LHCN-M2 (cell line): Measurements from ENCODE around the gene COQ9. TPM values are rescaled to one million over a fixed set of nuclear protein-coding genes. Genes with fewer than 3 reads are reported as not detected.
"Not testable (repeated sequence)": the region's sequence is repeated elsewhere in the genome, so short reads cannot be mapped to it uniquely, and the experiment has no call there.

Source experiments
- DNase-seq: peaks from one replicate; pipeline ENCODE4 v3.0.0-alpha.2; 2012; ENCODE audit warnings: low read depth
- total RNA-seq: library from RNA; depleted of rRNA; stranded (reverse); fragments of >200 nt; gene quantifications from 2 replicates; pipeline ENCODE4 v1.2.3, GENCODE V29; 2014

Gene COQ9
- total RNA-seq, 1 experiment from 2014 or later = 51.1 TPM

DNA sequence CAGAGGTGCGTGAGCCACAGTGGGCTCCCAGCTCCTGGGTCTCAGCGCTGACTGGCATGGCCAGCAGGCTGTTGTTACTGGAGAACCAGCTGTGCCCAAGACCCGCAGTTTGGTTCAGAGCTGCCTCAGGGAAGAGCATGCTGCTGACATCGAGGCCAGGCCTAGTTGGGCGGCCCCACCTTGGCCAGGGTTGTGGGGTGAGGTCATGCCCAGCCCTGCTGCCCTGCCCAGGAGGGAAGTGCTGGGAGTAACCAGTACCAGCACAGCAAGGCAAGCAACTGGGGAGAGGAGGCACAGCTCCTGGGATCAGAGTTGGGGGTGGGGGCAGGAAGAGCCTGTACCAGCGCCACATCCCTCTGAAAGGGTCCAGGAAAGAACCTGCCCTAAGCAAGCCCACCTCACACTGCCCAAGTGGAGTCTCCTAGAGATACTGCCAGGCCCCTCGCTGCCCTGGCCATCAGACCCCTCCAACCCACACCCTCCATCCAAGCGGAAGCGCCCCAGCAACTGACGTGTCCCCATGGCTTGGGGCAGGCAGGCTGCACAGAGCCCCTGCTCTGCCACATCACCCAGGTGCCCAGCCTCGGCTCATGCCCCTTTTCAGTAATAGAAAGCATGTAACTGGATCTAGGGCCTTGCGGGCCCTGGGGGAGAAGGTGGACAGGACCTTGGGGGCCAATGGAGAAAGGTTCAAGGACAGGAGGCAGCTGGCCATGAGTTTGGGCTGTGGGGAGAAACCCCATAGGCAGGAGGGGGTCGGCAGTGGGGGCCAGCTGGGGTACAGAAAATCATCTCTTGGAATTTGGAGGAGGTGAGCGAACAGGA lies 38.0 kb downstream of the COQ9 start:
- no peak for DNase-seq

DNA sequence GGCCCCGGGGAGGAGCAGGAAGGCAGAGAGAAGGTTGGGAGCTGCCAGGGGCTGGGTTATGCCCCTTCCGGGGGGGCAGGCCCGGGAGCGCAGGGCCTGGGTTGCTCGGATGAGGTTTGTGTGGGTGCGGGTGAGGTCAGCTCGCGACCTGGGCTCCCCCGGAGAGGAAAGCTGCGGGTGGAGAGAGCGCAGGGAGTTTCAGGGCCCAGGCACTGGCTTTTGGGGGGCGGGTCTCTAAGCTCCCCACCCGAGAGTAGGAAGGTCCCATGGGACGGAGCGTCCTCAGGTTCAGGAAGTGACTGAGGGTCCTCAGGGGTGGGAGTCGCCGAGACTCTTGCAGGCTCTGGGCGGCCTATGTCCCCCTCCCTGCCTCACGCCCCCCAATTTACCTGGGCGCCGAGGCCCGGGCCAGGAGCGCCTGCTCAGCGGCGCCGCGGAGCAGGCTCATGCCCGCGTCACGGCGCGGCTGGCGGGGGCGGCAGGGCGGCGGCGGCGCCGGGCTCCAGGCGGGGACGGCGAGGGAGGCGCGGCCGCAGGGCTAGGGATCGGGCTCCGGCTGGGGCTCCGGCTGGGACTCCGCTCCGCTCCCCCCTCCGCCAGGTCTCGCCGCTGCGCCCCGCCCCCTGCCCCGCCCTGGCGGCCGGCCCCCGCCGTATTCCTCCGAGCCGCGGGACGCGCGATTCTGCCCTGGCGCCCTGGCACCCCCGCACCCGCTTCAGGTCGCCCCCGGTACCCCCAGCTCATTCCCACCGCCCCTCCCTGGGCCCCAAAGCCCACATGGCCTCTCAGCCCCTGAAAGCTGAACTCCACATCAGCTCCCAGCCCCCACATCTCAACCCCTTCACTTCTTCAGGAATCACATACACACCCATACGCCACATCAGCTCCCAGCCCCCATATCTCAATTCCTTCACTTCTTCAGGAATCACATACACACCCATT lies 38.9 kb downstream of the COQ9 start, which contains the start of gene DOK4:
TSS of gene DOK4 (minus strand) at position 578 of the 942 bp plus-strand sequence. CDS start 6,986 bp downstream, outside the sequence.
- DNase-seq = peak; percentile 48

DNA sequence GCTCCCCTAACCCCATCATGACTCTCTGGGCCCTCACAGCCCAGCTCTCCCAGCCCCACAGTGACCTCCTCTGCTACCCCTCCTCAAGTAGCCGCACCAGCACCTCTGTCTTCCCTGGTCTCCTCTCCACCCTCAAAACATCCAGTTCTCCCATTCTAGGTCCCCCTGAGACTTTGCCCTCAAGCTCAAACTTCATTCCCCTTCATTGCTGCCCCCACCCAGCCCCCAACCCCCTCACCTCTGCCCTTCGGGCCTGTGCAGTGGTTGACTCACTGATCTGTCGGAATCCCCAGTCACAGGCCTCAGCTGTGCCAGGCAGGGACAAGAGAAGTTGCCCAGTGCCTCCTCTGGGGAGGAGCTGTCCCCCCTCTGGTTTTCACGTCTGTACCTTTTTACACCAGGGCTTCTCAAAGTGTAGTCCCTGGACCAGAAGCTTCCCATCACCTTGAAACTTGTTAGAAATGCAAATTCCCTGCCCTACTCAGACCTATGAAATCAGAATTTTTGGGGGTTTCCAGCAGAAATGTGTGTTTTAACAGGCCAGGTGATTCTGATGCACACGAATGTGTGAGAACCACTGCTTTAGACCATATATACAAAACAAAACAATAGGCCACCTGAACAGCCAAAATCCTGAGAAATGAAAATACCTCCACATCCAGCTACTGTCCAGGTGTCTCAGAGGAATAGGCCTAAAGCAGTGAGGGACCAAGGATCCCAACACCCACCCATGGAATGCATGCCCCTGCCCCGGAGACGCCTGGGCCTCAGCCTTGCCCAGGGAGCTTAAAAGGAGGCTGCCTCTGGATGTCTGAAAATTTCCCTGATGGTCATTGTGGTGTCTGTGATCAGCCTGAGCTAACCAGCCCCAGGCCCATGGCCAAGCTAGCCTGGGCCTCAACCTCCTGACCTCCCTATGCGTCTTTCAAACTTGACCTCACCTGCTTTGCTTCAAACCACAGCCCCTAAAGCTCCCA lies 39.9 kb downstream of the COQ9 start:
- no peak for DNase-seq

DNA sequence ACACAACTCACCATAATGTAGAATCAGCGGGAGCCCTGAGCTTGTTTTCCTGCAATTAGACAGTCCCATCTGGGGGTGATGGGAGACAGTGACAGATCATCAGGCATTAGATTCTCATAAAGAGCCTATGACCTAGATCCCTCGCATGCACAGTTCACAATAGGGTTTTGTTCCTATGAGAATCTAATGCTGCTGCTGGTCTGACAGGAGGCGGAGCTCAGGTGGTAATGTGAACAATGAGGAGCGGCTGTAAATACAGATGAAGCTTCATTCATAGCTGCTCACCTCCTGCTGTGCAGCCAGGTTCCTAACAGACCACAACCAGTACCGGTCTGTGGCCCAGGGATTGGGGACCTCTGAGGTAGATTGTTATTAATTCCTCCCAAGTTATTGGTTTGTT lies 42.0 kb downstream of the COQ9 start:
- DNase-seq = no peak

DNA sequence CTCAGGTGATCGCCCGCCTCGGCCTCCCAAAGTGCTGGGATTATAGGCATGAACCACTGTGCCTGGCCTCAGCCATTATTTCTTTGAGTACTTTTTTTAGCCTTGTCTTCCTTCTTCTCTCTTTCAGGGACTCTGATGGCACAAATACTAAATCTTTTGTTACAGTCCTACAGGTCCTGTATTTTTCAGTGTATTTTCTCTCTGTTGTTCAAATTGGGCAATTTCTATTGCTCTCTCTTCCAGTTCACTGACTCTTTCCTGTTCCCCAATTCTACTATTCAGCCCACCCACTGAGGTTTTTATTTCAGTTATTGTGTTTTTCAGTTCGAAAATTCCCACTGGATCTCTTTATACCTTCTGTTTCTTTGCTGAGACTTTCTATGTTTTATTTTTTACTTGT lies 46.5 kb downstream of the COQ9 start:
- DNase-seq = no peak

DNA sequence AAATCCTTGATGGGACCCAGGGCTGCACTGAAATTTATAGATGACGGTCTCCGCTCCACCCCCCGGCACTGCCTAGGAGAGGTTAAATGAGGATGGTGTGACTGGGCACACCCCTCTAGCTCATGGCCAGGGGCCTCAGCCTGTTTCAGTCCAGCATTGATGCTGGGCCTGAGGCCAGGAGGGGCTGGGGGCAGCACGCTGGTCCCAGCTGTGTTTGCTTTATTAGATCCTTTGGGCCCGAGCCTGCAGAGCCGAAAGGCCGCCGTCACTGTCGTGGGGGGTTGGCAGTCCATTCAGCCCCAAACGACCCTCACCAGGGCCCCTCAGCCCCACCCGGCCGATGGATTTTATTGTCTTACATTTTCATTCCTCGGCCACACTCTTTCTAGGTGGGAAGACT lies 49.8 kb downstream of the COQ9 start:
- no peak for DNase-seq

DNA sequence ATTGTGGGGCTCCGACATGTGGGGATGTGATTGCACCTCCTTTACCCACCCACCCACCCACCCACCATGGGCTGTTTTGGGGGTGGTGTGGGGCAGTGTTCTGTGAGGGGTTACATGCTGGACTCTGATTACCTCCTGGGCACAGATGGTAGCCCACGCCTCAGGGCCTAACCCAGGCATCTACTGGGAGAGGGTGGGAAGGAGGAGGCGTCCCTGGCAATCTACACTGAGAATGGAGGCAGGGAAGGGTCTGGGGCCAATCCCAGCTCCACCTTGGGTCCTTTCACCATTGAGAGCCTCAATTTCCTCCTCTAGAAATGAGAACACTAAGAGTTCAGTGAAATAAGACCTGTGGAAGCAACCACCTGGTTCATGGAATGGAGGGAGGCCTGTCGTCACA lies 50.8 kb downstream of the COQ9 start:
- DNase-seq = no peak

- DNase-seq = not testable (repeated sequence)
Measured at GRCh38 chr16:57499941-57500340, 52.7 kb downstream of the COQ9 start.

DNA sequence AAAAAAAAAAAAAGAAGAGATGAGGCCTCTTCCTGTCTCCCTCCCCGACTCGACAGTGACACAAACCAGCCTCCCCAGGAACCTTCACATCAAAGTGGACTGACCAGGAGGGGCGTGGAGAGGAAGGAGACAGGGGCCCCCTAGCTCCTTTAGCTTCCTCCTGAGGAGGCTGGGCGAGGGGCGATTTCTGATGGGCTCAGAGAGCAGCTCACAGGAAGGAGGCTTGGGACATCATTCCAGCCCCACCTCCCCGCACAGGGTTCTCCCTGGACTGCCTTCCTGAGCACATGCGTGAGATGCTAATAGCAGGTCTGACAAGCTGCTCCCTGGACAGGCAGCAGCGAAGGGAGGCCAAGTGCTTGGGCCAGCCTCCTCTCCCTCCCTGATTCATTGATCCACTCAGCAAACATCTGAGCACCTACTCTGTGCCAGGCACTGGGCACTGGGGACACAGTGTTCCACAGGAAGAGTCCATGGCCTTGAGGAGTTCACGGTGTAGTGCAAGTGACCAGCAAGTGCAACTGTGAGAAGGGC lies 53.4 kb downstream of the COQ9 start:
- DNase-seq = no peak

DNA sequence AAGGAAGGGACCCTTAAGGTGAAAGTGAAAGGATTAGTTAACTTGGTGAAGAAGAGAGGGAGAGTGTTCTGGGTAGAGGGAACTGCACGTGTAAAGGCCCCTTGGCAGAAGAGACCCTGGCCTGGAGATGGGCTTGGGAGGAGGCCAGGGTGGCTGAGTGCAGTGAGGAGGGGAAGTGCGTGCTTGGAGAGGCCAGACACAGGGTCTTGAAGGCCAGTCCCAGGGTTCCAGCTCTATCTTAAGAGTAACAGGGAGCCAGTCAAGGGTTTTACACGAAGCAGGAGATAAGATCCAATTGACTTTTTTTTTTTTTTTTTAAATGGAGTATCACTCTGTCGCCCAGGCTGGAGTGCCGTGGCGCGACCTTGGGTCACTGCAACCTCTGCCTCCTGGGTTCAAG lies 54.2 kb downstream of the COQ9 start:
- DNase-seq = no peak

- DNase-seq = no peak
Measured at GRCh38 chr16:57502048-57502775, 54.9 kb downstream of the COQ9 start.

DNA sequence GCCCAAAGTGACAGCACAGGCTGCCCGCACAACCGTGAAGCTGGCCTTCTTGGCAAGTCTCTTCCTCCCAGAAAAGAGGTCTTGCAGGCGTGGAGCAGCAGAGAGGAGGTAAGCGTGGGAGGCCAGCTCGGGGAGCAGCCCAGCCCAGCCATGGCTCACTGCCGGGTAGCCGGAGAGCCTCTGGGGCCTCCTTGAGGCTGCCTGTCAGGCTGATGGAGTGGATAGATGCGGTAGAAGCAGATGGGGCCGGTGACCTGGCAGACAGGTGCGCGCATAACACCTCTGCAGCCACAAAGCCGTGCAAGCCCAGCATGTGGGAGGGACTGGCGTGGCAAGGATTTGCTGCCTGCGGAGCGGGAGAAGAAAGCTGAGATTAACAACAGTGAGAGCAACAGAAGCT lies 56.1 kb downstream of the COQ9 start:
- no peak for DNase-seq

DNA sequence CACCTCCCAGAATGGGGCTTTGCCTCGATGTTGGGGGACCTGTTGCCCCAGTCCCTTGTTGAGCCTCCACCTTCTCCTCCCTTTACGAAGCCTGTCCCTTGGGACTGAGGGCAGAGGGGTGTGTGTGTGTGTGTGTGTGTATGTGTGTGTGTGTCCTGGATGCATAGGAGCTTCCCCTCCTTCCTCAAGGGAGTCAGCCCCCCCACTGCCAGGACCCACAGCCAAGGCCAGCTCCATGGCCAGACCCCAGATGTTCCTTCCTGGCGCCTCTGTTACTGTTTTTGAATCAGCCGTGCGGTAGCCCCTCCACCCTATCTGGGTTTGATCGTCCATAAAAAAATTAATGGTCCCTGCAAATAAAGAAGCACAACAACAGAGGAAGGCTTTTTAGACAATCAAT lies 56.7 kb downstream of the COQ9 start:
- DNase-seq = no peak

DNA sequence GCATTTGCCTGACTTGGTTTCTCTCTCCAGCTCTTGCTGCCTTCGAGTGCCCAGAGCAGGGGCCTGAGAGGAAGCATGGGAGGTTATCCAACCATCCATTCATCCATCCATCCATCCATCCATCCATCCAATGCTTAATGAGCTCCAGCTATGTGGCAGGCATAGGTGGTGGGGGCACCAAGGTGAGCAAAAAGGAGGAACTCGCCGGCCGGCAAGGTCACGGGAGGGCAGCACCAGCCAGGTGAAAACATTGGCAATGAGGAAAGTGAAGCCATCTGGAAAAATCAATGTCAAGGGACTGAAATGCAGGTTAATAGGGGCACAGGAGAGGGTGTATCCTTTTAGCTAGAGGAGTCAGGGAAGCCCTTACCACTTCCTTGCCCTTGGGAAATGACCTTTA lies 57.2 kb downstream of the COQ9 start:
- DNase-seq = no peak

GRCh38 chr16:57505169-57505568 lies 57.9 kb downstream of the COQ9 start:
- DNase-seq = no peak

- no peak for DNase-seq
Measured at GRCh38 chr16:57507136-57508034, 60.1 kb downstream of the COQ9 start.

- DNase-seq = no peak
Measured at GRCh38 chr16:57508035-57508425, 60.8 kb downstream of the COQ9 start.

DNA sequence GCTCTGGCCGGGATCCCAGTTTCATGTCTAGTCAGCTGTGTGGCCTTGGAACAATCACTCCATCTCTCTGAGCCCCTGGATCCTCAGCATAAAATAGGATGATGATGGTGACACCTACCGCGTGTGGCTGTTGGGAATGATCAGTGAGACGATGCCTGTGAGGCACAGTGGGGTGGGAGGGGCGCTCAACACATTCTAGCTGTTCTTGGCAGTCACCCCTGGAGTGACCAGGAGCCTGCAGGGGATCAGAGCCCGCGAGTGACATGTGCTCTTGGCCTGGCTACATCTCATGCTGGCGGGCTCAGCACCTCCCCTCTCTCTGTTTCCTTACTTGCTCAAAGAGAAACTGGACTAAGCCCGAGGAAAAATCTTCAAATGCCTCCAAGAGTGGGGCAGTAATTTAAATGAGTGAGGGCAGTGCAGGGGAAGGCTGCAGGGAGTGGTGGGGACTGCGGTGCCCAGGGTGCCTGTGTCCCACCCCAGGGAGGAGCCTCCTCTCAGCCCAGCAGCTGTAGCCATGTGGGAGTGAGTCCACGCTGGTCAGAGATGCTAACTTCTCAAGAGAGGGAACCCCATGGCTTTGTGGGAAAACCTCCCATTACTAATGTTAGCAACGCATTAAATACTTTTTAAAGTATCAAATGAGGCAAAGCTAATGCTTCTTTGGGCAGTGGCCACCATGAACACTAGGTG lies 62.1 kb downstream of the COQ9 start:
- no peak for DNase-seq
